ENCODE results near the gene CCDC71L. TPM values are rescaled to one million over a fixed set of nuclear protein-coding genes. Genes with fewer than 3 reads are reported as not detected.

Gene CCDC71L
- total RNA-seq, 1 experiment from 2014 or later, result 13.0 TPM

DNA sequence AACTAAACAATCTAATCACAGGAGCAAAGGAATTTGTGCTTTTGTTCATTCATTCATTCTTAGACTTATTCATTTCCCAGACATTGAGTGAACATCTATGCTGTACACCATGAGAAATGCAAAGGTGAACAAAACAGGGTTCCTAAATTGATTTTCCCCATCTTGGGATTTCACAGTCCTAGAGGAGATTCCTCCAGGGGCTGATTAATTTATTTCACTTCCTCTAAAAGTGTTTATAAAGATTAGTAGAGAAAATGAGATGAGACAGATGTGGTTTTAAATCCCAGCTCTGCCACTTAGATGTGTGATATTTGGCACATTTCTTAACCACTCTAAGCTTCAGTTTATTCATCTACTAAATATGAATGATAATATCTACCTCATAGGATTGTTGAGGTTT is 8.9 kb downstream of the CCDC71L start:
- Mint-ChIP-seq H3K27me3 (ENCODE audit: insufficient read depth, unreplicated experiment) (no peaks in the 10 kb centered on the region), H3K4me1 (ENCODE audit: insufficient read depth, unreplicated experiment) (no peaks in the 10 kb centered on the region), H3K36me3 (ENCODE audit: insufficient read depth, unreplicated experiment) (no peaks in the 10 kb centered on the region), H3K9me3 (ENCODE audit: unreplicated experiment) (no peaks in the 10 kb centered on the region), H3K4me3 (ENCODE audit: unreplicated experiment) (no peak overlapping the region), H3K27ac (ENCODE audit: low read depth, unreplicated experiment) (no peak overlapping the region)
- CTCF ChIA-PET, result interaction anchor here (0.7 to 9.4 kb wide), 2 partner anchors 27 to 108 kb away, joined by 3 to 133 read pairs; no protein-coding TSS in a partner anchor
- no TSS peak for BruUV-seq (replicated peaks)
- TF ChIP-seq, protein P1, sequence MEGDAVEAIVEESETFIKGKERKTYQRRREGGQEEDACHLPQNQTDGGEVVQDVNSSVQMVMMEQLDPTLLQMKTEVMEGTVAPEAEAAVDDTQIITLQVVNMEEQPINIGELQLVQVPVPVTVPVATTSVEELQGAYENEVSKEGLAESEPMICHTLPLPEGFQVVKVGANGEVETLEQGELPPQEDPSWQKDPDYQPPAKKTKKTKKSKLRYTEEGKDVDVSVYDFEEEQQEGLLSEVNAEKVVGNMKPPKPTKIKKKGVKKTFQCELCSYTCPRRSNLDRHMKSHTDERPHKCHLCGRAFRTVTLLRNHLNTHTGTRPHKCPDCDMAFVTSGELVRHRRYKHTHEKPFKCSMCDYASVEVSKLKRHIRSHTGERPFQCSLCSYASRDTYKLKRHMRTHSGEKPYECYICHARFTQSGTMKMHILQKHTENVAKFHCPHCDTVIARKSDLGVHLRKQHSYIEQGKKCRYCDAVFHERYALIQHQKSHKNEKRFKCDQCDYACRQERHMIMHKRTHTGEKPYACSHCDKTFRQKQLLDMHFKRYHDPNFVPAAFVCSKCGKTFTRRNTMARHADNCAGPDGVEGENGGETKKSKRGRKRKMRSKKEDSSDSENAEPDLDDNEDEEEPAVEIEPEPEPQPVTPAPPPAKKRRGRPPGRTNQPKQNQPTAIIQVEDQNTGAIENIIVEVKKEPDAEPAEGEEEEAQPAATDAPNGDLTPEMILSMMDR (IDR thresholded peaks at IDR 0.05; ENCODE audit: unreplicated experiment), result no peak
- no peak for DNase-seq (ENCODE audit: unreplicated experiment)
- intact Hi-C loops (cut with micrococcal nuclease), result no loop called here
- POLR2A ChIA-PET, result interaction anchor here (0.8 kb wide), 1 partner anchor 12 kb away, joined by 3 read pairs; no protein-coding TSS in a partner anchor

DNA sequence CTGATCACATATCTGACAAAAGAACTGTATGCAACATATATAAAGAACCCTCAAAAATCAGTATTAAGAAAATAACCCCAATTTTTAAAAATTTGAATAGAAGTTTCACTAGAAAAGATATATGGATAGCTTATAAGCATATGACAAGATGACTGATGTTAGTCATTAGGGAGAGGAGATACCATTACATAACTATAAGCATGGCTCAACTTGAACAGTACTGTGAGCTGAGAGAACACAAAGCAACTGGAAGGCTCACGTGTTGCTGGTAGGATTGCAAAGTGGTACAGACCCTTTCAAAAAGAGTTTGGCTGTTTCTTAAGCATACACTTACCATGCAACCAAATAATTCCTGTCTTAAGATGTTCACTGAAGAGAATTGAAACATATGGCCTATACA is 14.7 kb downstream of the CCDC71L start:
- no TSS peak for BruUV-seq (replicated peaks)
- Mint-ChIP-seq H3K4me1 (ENCODE audit: insufficient read depth, unreplicated experiment) (no peaks in the 10 kb centered on the region), H3K27ac (ENCODE audit: low read depth, unreplicated experiment) (no peak overlapping the region), H3K27me3 (ENCODE audit: insufficient read depth, unreplicated experiment) (no peaks in the 10 kb centered on the region), H3K4me3 (ENCODE audit: unreplicated experiment) (no peak overlapping the region), H3K9me3 (ENCODE audit: unreplicated experiment) (no peaks in the 10 kb centered on the region), H3K36me3 (ENCODE audit: insufficient read depth, unreplicated experiment) (no peaks in the 10 kb centered on the region)
- TF ChIP-seq, protein P1 (IDR thresholded peaks at IDR 0.05; ENCODE audit: unreplicated experiment), result no peak
- intact Hi-C loops (cut with micrococcal nuclease), result no loop called here
- ChIA-PET POLR2A (interaction anchor here (0.7 kb wide), 1 partner anchor 13 kb away, joined by 3 read pairs; no protein-coding TSS in a partner anchor), CTCF (interaction anchor here (1.3 kb wide), 1 partner anchor 91 kb away, joined by 3 read pairs; no protein-coding TSS in a partner anchor)
- DNase-seq (ENCODE audit: unreplicated experiment), result no peak

DNA sequence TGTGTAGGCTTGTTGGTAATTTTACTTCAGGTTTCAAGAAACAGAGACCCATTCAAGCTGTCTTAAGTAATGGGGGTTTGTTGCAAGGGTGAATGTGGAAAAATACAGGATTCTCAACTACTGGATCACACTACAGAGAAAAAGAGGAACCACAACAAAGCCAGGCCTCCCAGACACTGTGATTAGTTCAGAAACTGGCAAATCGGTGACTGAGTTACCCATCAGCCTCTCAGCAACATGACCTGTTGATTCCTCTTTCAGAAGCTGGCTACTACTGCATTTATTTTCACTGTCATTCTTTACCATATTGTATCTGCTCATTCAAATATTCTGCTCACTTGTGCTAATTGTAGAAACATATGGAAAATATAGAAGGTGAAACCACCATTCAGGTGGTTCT is 16.0 kb downstream of the CCDC71L start:
- no peaks in the 10 kb centered on the region for H3K9me3 Mint-ChIP-seq (ENCODE audit: unreplicated experiment)
- no peak for DNase-seq (ENCODE audit: unreplicated experiment)
- no peak overlapping the region for H3K4me3 Mint-ChIP-seq (ENCODE audit: unreplicated experiment)
- no TSS peak for BruUV-seq (replicated peaks)
- H3K27ac Mint-ChIP-seq (ENCODE audit: low read depth, unreplicated experiment), result no peak overlapping the region
- ChIA-PET POLR2A (no interaction called here), CTCF (interaction anchor here (1.1 to 6.8 kb wide), 4 partner anchors 14 to 103 kb away, joined by 3 to 45 read pairs (median 10); partner anchors contain the start of gene CCDC71L)
- intact Hi-C loops (cut with micrococcal nuclease), result no loop called here
- H3K36me3 Mint-ChIP-seq (ENCODE audit: insufficient read depth, unreplicated experiment), result no peaks in the 10 kb centered on the region
- H3K27me3 Mint-ChIP-seq (ENCODE audit: insufficient read depth, unreplicated experiment), result no peaks in the 10 kb centered on the region
- TF ChIP-seq, protein P1 (IDR thresholded peaks at IDR 0.05; ENCODE audit: unreplicated experiment), result no peak
- H3K4me1 Mint-ChIP-seq (ENCODE audit: insufficient read depth, unreplicated experiment), result peaks cover 8% of the 10 kb centered on the region

DNA sequence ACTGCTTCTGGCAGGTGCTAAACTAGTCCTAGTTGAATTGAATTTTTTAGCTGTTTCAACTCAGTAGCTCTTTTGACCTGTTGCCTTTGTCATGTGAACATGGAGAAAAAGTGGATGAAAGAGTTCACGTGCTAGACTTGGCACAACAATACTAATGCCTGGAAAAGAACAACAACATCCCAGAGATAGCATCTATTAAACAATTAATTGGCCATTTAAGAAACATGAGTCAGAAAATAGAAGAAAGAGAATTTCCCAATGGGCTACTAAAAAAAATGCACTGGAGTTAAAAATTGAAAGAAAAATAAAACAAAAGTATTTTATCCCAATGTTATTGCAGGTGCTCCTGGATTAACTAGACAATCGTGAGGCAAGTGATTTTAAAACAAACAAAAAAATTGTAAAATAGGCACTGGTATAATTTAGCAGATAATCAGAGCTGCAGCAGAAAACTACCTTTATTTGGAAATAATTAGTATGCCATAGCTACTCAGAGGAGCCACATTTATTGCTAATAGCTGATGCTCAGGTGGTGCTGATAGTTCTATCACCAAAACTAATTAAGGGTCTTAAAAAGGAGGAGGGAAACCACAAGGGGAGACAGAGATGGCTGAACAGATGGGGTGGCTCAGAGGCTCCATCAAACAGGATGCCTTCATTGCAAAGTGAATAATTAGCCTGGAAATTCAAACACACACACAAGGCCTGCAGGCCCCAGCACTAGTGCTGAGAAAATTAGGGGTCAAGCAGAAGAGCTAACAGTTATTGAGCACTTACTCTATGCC is 17.6 kb downstream of the CCDC71L start:
- BruUV-seq (replicated peaks), result no TSS peak
- CTCF ChIA-PET, result interaction anchor here (0.9 to 6.8 kb wide), 5 partner anchors 16 to 525 kb away, joined by 3 to 45 read pairs (median 9); partner anchors contain the start of genes CCDC71L and HBP1
- H3K4me1 Mint-ChIP-seq (ENCODE audit: insufficient read depth, unreplicated experiment), result peaks cover 8% of the 10 kb centered on the region
- no peaks in the 10 kb centered on the region for H3K27me3 Mint-ChIP-seq (ENCODE audit: insufficient read depth, unreplicated experiment)
- no peaks in the 10 kb centered on the region for H3K36me3 Mint-ChIP-seq (ENCODE audit: insufficient read depth, unreplicated experiment)
- no peaks in the 10 kb centered on the region for H3K9me3 Mint-ChIP-seq (ENCODE audit: unreplicated experiment)
- no peak for DNase-seq (ENCODE audit: unreplicated experiment)
- no peak overlapping the region for H3K27ac Mint-ChIP-seq (ENCODE audit: low read depth, unreplicated experiment)
- H3K4me3 Mint-ChIP-seq (ENCODE audit: unreplicated experiment), result no peak overlapping the region
- POLR2A ChIA-PET, result no interaction called here
- intact Hi-C loops (cut with micrococcal nuclease), result no loop called here
- TF ChIP-seq, protein P1 (IDR thresholded peaks at IDR 0.05; ENCODE audit: unreplicated experiment), result no peak

All from MCF 10A (cell line).